ENCODE results near the gene PDZRN3. TPM values are rescaled to one million over a fixed set of nuclear protein-coding genes. Genes with fewer than 3 reads are reported as not detected.

The PDZRN3 gene
- total and polyA plus RNA-seq, 2 donors (not counting 3 experiments of a cell fraction or from before 2014, with no cell fraction given), result not detected

DNA sequence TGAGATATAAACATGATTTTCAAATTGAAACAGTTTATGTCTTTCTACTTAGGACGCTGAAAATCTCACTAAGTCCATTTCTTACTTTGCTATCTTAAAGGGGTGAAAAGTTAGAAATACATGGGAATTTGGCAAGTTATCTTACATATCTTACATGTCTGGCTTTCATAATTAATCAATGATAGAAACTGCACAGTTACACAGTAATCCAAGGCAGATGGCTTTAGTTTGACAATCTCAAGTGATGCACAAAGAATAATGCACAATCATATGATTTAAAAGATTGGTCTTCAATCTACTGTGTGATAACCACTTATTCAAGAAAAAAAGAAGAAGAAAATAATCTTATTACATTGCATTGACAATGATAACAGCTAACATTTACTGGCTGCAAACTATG, 14.2 kb downstream of the PDZRN3 start:
- DNase-seq (ENCODE audit: low read depth, low spot score), result no peak
- Histone ChIP-seq H3K4me2 (ENCODE audit: insufficient read depth, low read length) (no peak overlapping the region), H3K9ac (replicated peaks; ENCODE audit: extremely low read depth, insufficient read depth, low read length) (no peak overlapping the region), H3K27ac (ENCODE audit: insufficient read depth, low read depth, low read length) (no peak overlapping the region), H2AFZ (ENCODE audit: low read depth, low read length) (no peak overlapping the region), H3K27me3 (ENCODE audit: control insufficient read depth in 2 of 2, insufficient read depth in 2 of 2, low read length in 2 of 2) (no peaks in the 10 kb centered on the region), H3K36me3 (ENCODE audit: control insufficient read depth in 2 of 2, extremely low read depth in 1 of 2, insufficient read depth in 2 of 2, low read length in 2 of 2) (no peaks in the 10 kb centered on the region), H3K9me3 (replicated peaks; ENCODE audit: control insufficient read depth, insufficient read depth, low read length) (no peaks in the 10 kb centered on the region), H3K4me1 (ENCODE audit: control insufficient read depth, extremely low read depth, insufficient read depth, low read length) (no peaks in the 10 kb centered on the region), H3K4me3 (replicated peaks in 1 of 3; ENCODE audit: insufficient read depth in 1 of 3, low read depth in 1 of 3, low read length in 3 of 3) (no peak overlapping the region), H3K9me1 (replicated peaks; ENCODE audit: control insufficient read depth, extremely low read depth, insufficient read depth, low read length) (no peaks in the 10 kb centered on the region), H3K79me2 (ENCODE audit: control insufficient read depth, insufficient read depth, low read length) (no peaks in the 10 kb centered on the region), H4K20me1 (replicated peaks; ENCODE audit: control insufficient read depth, extremely low read depth, insufficient read depth, low read length) (no peaks in the 10 kb centered on the region)
- dilution Hi-C loops (cut with MboI; ENCODE audit: extremely low pct_ligation_motif_present, low sequenced_read_pairs), result no loop called here
- BruUV-seq (replicated peaks), result no TSS peak
- ChIA-PET CTCF (no interaction called here), POLR2A (no interaction called here)
- TF ChIP-seq, protein P1, sequence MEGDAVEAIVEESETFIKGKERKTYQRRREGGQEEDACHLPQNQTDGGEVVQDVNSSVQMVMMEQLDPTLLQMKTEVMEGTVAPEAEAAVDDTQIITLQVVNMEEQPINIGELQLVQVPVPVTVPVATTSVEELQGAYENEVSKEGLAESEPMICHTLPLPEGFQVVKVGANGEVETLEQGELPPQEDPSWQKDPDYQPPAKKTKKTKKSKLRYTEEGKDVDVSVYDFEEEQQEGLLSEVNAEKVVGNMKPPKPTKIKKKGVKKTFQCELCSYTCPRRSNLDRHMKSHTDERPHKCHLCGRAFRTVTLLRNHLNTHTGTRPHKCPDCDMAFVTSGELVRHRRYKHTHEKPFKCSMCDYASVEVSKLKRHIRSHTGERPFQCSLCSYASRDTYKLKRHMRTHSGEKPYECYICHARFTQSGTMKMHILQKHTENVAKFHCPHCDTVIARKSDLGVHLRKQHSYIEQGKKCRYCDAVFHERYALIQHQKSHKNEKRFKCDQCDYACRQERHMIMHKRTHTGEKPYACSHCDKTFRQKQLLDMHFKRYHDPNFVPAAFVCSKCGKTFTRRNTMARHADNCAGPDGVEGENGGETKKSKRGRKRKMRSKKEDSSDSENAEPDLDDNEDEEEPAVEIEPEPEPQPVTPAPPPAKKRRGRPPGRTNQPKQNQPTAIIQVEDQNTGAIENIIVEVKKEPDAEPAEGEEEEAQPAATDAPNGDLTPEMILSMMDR (IDR thresholded peaks at IDR 0.05; ENCODE audit: extremely low read depth in 1 of 2, insufficient read depth in 1 of 2, low read depth in 1 of 2, low read length in 2 of 2), result no peak
- TF ChIP-seq, protein P2, sequence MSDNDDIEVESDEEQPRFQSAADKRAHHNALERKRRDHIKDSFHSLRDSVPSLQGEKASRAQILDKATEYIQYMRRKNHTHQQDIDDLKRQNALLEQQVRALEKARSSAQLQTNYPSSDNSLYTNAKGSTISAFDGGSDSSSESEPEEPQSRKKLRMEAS (IDR thresholded peaks at IDR 0.05; ENCODE audit: insufficient read depth, insufficient read length), result no peak
- TF ChIP-seq MYC (IDR thresholded peaks at IDR 0.05; ENCODE audit: low read depth, low read length), result no peak
- TF ChIP-seq EZH2 (IDR thresholded peaks at IDR 0.05; ENCODE audit: borderline replicate concordance, low read depth, low read length, severe bottlenecking), result no peak
- no peak for TF ChIP-seq JUN (IDR thresholded peaks at IDR 0.05; ENCODE audit: borderline replicate concordance, insufficient read depth, insufficient read length, low read depth)
- TF ChIP-seq POLR2AphosphoS5 (IDR thresholded peaks at IDR 0.05; ENCODE audit: insufficient read depth, low read depth, low read length), result no peak
- TF ChIP-seq GATA2 (IDR thresholded peaks at IDR 0.05; ENCODE audit: insufficient read depth, insufficient read length, low read depth, low read length), result no peak
- TF ChIP-seq FOS (IDR thresholded peaks at IDR 0.05; ENCODE audit: borderline replicate concordance, insufficient read depth, low read length), result no peak
- no peak for TF ChIP-seq POLR2A (IDR thresholded peaks at IDR 0.05; ENCODE audit: low read depth, low read length)
- no peak for FAIRE-seq
- intact Hi-C loops (cut with micrococcal nuclease), result no loop called here
